HFF-Myc (cell line): ENCODE results near the gene APBA1.

Experiments
- DNase-seq: peaks from one replicate; pipeline ENCODE4 v3.0.0-alpha.2; 2011; ENCODE audit warnings: low read depth; ENCODE audit errors: extremely low read depth
- H3K4me3 ChIP-seq: replicated peaks from 2 replicates; pipeline ENCODE4 v1.5.1; 2011; ENCODE audit warnings: low read depth, mild to moderate bottlenecking, control low read depth, low read length
- CTCF ChIP-seq: IDR thresholded peaks from 2 replicates; pipeline ENCODE4 v1.5.1; 2012; ENCODE audit warnings: mild to moderate bottlenecking, low read depth, low read length, control low read depth; ENCODE audit errors: missing control alignments

APBA1 gene

GRCh38 chr9:69469136-69469535 lies 203.0 kb downstream of the APBA1 start:
- DNase-seq = no peak
- no peak overlapping the region for H3K4me3 ChIP-seq
- no peak for TF ChIP-seq CTCF

GRCh38 chr9:69468380-69468779 lies 203.8 kb downstream of the APBA1 start:
- H3K4me3 ChIP-seq = no peak overlapping the region
- no peak for DNase-seq
- TF ChIP-seq CTCF = no peak

- TF ChIP-seq CTCF = no peak
These were observed 206.0 kb downstream of the APBA1 start for GRCh38 chr9:69466151-69466550.

DNA sequence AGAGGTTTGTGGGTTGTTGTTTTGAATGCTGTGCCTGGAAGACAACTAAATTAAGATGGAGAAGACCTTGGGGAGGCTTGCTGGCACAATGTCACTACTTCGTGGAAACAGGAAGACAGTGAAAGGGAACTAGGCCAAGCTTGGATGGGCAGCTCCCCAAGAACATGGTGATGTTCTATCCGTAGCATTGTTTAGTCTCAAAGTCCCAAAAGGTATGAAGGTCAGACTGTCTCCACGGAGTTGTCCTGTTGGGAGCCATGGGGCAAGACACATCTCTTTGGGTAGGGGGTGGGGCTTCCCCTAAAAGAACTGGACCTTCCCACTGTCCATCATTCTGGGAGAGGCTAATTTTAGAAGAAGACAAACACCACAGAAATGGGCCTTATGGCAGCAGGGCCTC lies 206.7 kb downstream of the APBA1 start:
- no peak for TF ChIP-seq CTCF
- no peak for DNase-seq
- no peak overlapping the region for H3K4me3 ChIP-seq

More at GRCh38 chr9:69466151-69466550, 206.0 kb downstream of the APBA1 start:
- DNase-seq = peak; percentile 15
- no peak overlapping the region for H3K4me3 ChIP-seq

GRCh38 chr9:69463497-69464068 lies 208.6 kb downstream of the APBA1 start:
- no peak overlapping the region for H3K4me3 ChIP-seq
- no peak for DNase-seq
- TF ChIP-seq CTCF = no peak

DNA sequence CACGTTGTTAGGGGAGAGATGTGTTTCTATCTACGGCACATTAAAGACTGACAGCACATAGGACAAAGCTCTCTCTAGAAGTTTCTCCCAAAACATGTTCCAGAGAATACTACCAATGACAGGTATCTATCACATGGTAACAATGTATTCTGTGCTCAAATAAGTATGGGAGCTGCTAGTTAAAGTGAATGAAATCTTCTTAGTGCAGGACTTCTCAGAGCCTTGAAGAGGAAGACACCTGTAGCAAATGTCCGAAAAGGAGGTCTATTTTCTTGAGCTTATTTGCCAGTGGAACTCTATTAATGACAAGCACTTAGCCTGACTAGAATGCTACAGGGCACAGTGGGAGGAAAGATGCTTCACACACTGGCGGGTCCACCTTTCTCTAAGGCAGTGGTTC lies 209.8 kb downstream of the APBA1 start:
- DNase-seq = no peak
- TF ChIP-seq CTCF = no peak
- H3K4me3 ChIP-seq = no peak overlapping the region
